ENCODE data around the gene WWC2. TPM values are rescaled to one million over a fixed set of nuclear protein-coding genes. Genes with fewer than 3 reads are reported as not detected.
A peak's percentile ranks its signal among the peaks of the same experiment; 100 is the strongest.

The WWC2 gene
- total and polyA plus RNA-seq, 11 donors = 5.4 to 43.0 (median 33.8) TPM

- intact Hi-C loops (cut with DNase I) = no loop called here
- Histone ChIP-seq H3K36me3 (peaks cover 0 to 74% (median 48%) of the 10 kb centered on the region in 9 donors), H3K4me1 (peaks cover 0 to 11% (median 0%) of the 10 kb centered on the region in 12 donors), H3K27me3 (no peaks in the 10 kb centered on the region), H3K27ac (no peak overlapping the region), H3K4me3 (no peak overlapping the region), H3K9me3 (no peaks in the 10 kb centered on the region)
- WGBS, 4 donors = 30 to 100% (median 91%) methylated on average over 1 of the region's 1 CpG
- no peak for DNase-seq
- ATAC-seq = no peak
- TF ChIP-seq CTCF (IDR thresholded peaks at IDR 0.05) (no peak), POLR2A (IDR thresholded peaks at IDR 0.05) (no peak)
Observed at GRCh38 chr4:183253451-183253850, 154.4 kb downstream of the WWC2 start.

- H3K36me3 ChIP-seq = peaks cover 0 to 74% (median 44%) of the 10 kb centered on the region in 9 donors
- intact Hi-C loops (cut with DNase I) = no loop called here
- H3K27ac ChIP-seq = no peak overlapping the region
- H3K9me3 ChIP-seq = no peaks in the 10 kb centered on the region
- no peaks in the 10 kb centered on the region for H3K27me3 ChIP-seq
- H3K4me3 ChIP-seq = no peak overlapping the region
- WGBS, 4 donors = 79 to 87% (median 83%) methylated on average over 6 of the region's 6 CpGs
- no peak for ATAC-seq
- TF ChIP-seq POLR2A (IDR thresholded peaks at IDR 0.05) (no peak), CTCF (IDR thresholded peaks at IDR 0.05) (no peak)
- H3K4me1 ChIP-seq = peaks cover 0 to 11% (median 0%) of the 10 kb centered on the region in 12 donors
- DNase-seq = no peak
Observed at GRCh38 chr4:183254162-183254561, 155.1 kb downstream of the WWC2 start.

- no peak overlapping the region for H3K27ac ChIP-seq
- WGBS, 4 donors = 75 to 88% (median 83%) methylated on average over 3 of the region's 3 CpGs
- TF ChIP-seq CTCF (IDR thresholded peaks at IDR 0.05) (no peak), POLR2A (IDR thresholded peaks at IDR 0.05) (no peak)
- H3K9me3 ChIP-seq = no peaks in the 10 kb centered on the region
- H3K27me3 ChIP-seq = no peaks in the 10 kb centered on the region
- DNase-seq (no peak), ATAC-seq (no peak)
- H3K4me3 ChIP-seq = no peak overlapping the region
- peaks cover 0 to 79% (median 44%) of the 10 kb centered on the region in 9 donors for H3K36me3 ChIP-seq
- H3K4me1 ChIP-seq = peaks cover 0 to 11% (median 0%) of the 10 kb centered on the region in 12 donors
- intact Hi-C loops (cut with DNase I) = no loop called here
Observed at GRCh38 chr4:183255487-183255886, 156.4 kb downstream of the WWC2 start.

GRCh38 chr4:183256343-183256742, 157.3 kb downstream of the WWC2 start:
- Histone ChIP-seq H3K9me3 (no peaks in the 10 kb centered on the region), H3K27me3 (no peaks in the 10 kb centered on the region), H3K4me1 (peaks cover 0 to 11% (median 0%) of the 10 kb centered on the region in 12 donors), H3K36me3 (peaks cover 0 to 79% (median 52%) of the 10 kb centered on the region in 9 donors), H3K4me3 (no peak overlapping the region), H3K27ac (peak overlapping the region in 1 of 12 donors; percentile 19)
- peak in 3 of 4 donors; percentile 48 to 64 (median 58) for ATAC-seq
- no peak for TF ChIP-seq POLR2A (IDR thresholded peaks at IDR 0.05)
- WGBS, 4 donors = 60 to 77% (median 66%) methylated on average over 6 of the region's 6 CpGs
- intact Hi-C loops (cut with DNase I) = loop anchor here in 3 of 10 donors (2.0 kb wide), 2 partner anchors 182 to 184 kb away; no protein-coding TSS in a partner anchor
- no peak for DNase-seq
